Trophoblast cell (in vitro differentiated cells and primary cell): ENCODE results near the gene TFF2.

ENCODE experiments used
- DNase-seq, 2 donors: peaks; one replicate each; pipeline ENCODE4 v3.0.0-alpha.2; 2016
- H2AFZ ChIP-seq: 2 replicates; pipeline ENCODE4 v1.6.1; 2013; ENCODE audit warnings: low read length, moderate library complexity, mild to moderate bottlenecking; ENCODE audit not compliant: insufficient read depth, poor library complexity
- H2AK5ac ChIP-seq: 2 replicates; pipeline ENCODE4 v1.6.1; 2013; ENCODE audit warnings: mild to moderate bottlenecking, low read length
- H2BK120ac ChIP-seq: 2 replicates; pipeline ENCODE4 v1.6.1; 2013; ENCODE audit warnings: low read length, mild to moderate bottlenecking, moderate library complexity; ENCODE audit not compliant: insufficient read depth, poor library complexity
- H2BK12ac ChIP-seq: 2 replicates; pipeline ENCODE4 v1.6.1; 2013; ENCODE audit warnings: mild to moderate bottlenecking, low read length, moderate library complexity
- H2BK5ac ChIP-seq: 2 replicates; pipeline ENCODE4 v1.6.1; 2013; ENCODE audit warnings: low read length, low read depth, moderate library complexity, mild to moderate bottlenecking; ENCODE audit not compliant: poor library complexity
- H3K14ac ChIP-seq: 2 replicates; pipeline ENCODE4 v1.6.1; 2013; ENCODE audit warnings: mild to moderate bottlenecking, low read length
- H3K18ac ChIP-seq: 2 replicates; pipeline ENCODE4 v1.6.1; 2013; ENCODE audit warnings: mild to moderate bottlenecking, low read length
- H3K23ac ChIP-seq: 2 replicates; pipeline ENCODE4 v1.6.1; 2013; ENCODE audit warnings: low read length
- H3K27ac ChIP-seq: 2 replicates; pipeline ENCODE4 v1.5.1; 2013; ENCODE audit warnings: low read depth, mild to moderate bottlenecking, inconsistent platforms, low read length, moderate library complexity
- H3K27me3 ChIP-seq: 2 replicates; pipeline ENCODE4 v1.6.1; 2013; ENCODE audit warnings: inconsistent platforms, mild to moderate bottlenecking, low read length, moderate library complexity; ENCODE audit not compliant: insufficient read depth
- H3K36me3 ChIP-seq, 2 experiments: 1 replicate in 1 of 2; 2 replicates in 1 of 2; pipeline ENCODE4 v1.6.1; 2013; ENCODE audit warnings: low read length in 2 of 2, mild to moderate bottlenecking in 2 of 2, moderate library complexity in 1 of 2; ENCODE audit not compliant: insufficient read depth in 2 of 2, control insufficient read depth in 1 of 2
- H3K4ac ChIP-seq: 2 replicates; pipeline ENCODE4 v1.6.1; 2013; ENCODE audit warnings: low read depth, mild to moderate bottlenecking, low read length, moderate library complexity
- H3K4me1 ChIP-seq, 2 experiments: 1 replicate in 1 of 2; 2 replicates in 1 of 2; pipeline ENCODE4 v1.6.1; 2013; ENCODE audit warnings: low read length in 2 of 2, mild to moderate bottlenecking in 2 of 2, moderate library complexity in 1 of 2; ENCODE audit not compliant: insufficient read depth in 2 of 2, control insufficient read depth in 1 of 2
- H3K4me2 ChIP-seq: 2 replicates; pipeline ENCODE4 v1.6.1; 2013; ENCODE audit warnings: inconsistent platforms, mild to moderate bottlenecking, low read length, moderate library complexity
- H3K4me3 ChIP-seq: 2 replicates; pipeline ENCODE4 v1.5.1; 2013; ENCODE audit warnings: mild to moderate bottlenecking, low read depth, low read length, inconsistent platforms
- H3K79me1 ChIP-seq: one replicate; pipeline ENCODE4 v1.6.1; 2013; ENCODE audit warnings: low read length
- H3K79me2 ChIP-seq: 2 replicates; pipeline ENCODE4 v1.6.1; 2013; ENCODE audit warnings: low read length, mild to moderate bottlenecking; ENCODE audit not compliant: control insufficient read depth, insufficient read depth, poor library complexity
- H3K9ac ChIP-seq: 2 replicates; pipeline ENCODE4 v1.6.1; 2013; ENCODE audit warnings: mild to moderate bottlenecking, low read length
- H3K9me3 ChIP-seq: 2 replicates; pipeline ENCODE4 v1.6.1; 2013; ENCODE audit warnings: low read depth, mild to moderate bottlenecking, control low read depth, inconsistent platforms, low read length; ENCODE audit not compliant: insufficient read depth
- H4K12ac ChIP-seq: 2 replicates; pipeline ENCODE4 v1.6.1; 2013; ENCODE audit warnings: low read depth, mild to moderate bottlenecking, low read length, moderate library complexity
- H4K8ac ChIP-seq: 2 replicates; pipeline ENCODE4 v1.6.1; 2013; ENCODE audit warnings: low read depth, mild to moderate bottlenecking, low read length, moderate library complexity
- H4K91ac ChIP-seq: one replicate; pipeline ENCODE4 v1.6.1; 2013; ENCODE audit warnings: low read depth, mild to moderate bottlenecking, low read length, moderate library complexity
- WGBS: extraction: QIAGEN DNeasy Blood & Tissue Kit; methylation state at CpG from one replicate; pipeline ENCODE4 v1.1.7; 2013; ENCODE audit warnings: missing lambda C conversion rate; ENCODE audit not compliant: insufficient read length, insufficient coverage; ENCODE audit errors: extremely low coverage; 5-methylcytosine and 5-hydroxymethylcytosine counted together

TFF2 gene

DNA sequence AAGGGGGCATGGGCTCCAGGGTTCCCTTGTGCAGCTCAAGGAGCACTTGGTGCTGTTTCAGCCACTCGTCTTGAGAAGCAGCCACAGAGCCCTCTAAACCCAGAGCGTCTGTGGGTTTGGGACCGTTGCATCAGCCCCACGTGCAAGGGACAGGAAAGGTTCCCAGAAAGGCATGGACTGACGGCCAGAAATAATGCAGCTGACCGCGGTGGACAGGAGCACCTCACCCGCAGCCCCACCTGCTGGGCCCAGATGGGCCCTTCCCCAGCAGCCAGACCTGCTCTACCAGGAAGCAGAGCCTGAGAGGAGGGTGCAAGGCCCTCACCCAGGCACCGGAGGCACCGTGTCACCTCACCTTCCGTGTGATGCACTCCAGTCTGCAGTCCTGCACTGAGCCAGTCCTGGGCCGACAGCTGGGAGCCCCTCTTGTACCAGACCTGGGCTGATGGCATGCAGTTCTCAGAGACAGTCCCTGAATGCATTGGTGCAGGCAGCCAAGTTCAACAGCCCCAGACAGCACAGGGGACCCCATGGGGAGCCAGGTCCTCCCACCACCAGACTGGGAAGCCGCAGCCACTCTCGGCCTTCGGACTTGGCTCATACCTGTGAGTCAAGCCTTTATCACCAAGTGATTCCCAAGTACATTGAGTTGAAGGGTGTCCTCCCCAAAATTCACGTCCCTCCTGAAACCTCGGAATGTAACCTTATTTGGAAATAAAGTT, 30.8 kb downstream of the TFF2 start:
- DNase-seq: peak in 1 of 2 donors; percentile 31
- H3K9me3 ChIP-seq: peaks cover 3% of the 10 kb centered on the region
- no peak overlapping the region for H2BK5ac ChIP-seq
- H2BK120ac ChIP-seq: no peak overlapping the region
- H3K79me1 ChIP-seq: no peaks in the 10 kb centered on the region
- H4K8ac ChIP-seq: no peak overlapping the region
- H3K27me3 ChIP-seq: no peaks in the 10 kb centered on the region
- no peak overlapping the region for H3K9ac ChIP-seq
- no peak overlapping the region for H3K27ac ChIP-seq
- H3K4ac ChIP-seq: no peak overlapping the region
- H3K14ac ChIP-seq: no peak overlapping the region
- no peak overlapping the region for H3K4me2 ChIP-seq
- H2AK5ac ChIP-seq: no peak overlapping the region
- H3K23ac ChIP-seq: no peak overlapping the region
- H3K79me2 ChIP-seq: no peaks in the 10 kb centered on the region
- no peak overlapping the region for H3K4me3 ChIP-seq
- no peak overlapping the region for H2AFZ ChIP-seq
- peaks cover 0 to 3% of the 10 kb centered on the region in 2 experiments for H3K4me1 ChIP-seq
- H3K36me3 ChIP-seq: no peaks in the 10 kb centered on the region
- no peak overlapping the region for H4K12ac ChIP-seq
- no peak overlapping the region for H4K91ac ChIP-seq
- WGBS: no CpG with 5 or more reads among the region's 17 CpGs
- H2BK12ac ChIP-seq: no peak overlapping the region
- no peak overlapping the region for H3K18ac ChIP-seq

DNA sequence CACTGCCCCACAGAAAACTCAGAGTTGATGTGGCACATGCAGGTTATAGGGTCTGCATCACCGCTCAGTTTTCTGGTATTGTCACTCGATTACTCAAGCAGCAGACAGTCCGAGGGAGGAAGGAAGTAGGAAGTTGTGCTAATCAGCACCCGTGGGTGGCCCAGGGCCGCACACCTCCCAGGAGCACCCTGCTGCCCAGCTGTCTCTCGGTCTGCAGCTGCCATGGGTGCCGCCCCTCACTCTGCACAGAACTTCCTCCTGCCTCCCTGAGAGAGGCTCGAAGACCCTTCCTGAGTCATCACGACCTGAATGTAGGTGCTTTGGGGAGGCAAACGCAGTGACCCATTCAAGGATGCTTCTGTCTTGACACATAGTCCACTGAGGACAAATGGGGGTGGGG, 31.4 kb downstream of the TFF2 start:
- Histone ChIP-seq H2BK12ac (no peak overlapping the region), H2AK5ac (no peak overlapping the region), H3K4me3 (no peak overlapping the region), H3K79me1 (no peaks in the 10 kb centered on the region), H3K27ac (no peak overlapping the region), H3K4me1 (no peaks in the 10 kb centered on the region), H3K18ac (no peak overlapping the region), H3K4me2 (no peak overlapping the region), H3K79me2 (no peaks in the 10 kb centered on the region), H2BK5ac (no peak overlapping the region), H2BK120ac (no peak overlapping the region), H2AFZ (no peak overlapping the region), H4K12ac (no peak overlapping the region), H3K36me3 (no peaks in the 10 kb centered on the region), H3K14ac (no peak overlapping the region), H4K8ac (no peak overlapping the region), H3K9me3 (no peaks in the 10 kb centered on the region), H3K23ac (no peak overlapping the region), H3K27me3 (no peaks in the 10 kb centered on the region), H3K4ac (no peak overlapping the region), H4K91ac (no peak overlapping the region), H3K9ac (no peak overlapping the region)
- WGBS: no CpG with 5 or more reads among the region's 10 CpGs
- DNase-seq: no peak

- Histone ChIP-seq H4K8ac (no peak overlapping the region), H3K18ac (no peak overlapping the region), H3K4me2 (no peak overlapping the region), H3K36me3 (no peaks in the 10 kb centered on the region), H3K9ac (no peak overlapping the region), H2BK5ac (no peak overlapping the region), H3K23ac (no peak overlapping the region), H2AK5ac (no peak overlapping the region), H3K27me3 (no peaks in the 10 kb centered on the region), H2BK120ac (no peak overlapping the region), H3K79me2 (no peaks in the 10 kb centered on the region), H3K4me1 (no peaks in the 10 kb centered on the region), H3K79me1 (no peaks in the 10 kb centered on the region), H3K4ac (no peak overlapping the region), H2BK12ac (no peak overlapping the region), H3K9me3 (no peaks in the 10 kb centered on the region), H2AFZ (no peak overlapping the region), H3K27ac (no peak overlapping the region), H4K12ac (no peak overlapping the region), H3K4me3 (no peak overlapping the region), H4K91ac (no peak overlapping the region), H3K14ac (no peak overlapping the region)
- WGBS: no CpG with 5 or more reads among the region's 20 CpGs
- no peak for DNase-seq
Measured at GRCh38 chr21:42317826-42318746, 32.7 kb downstream of the TFF2 start.

DNA sequence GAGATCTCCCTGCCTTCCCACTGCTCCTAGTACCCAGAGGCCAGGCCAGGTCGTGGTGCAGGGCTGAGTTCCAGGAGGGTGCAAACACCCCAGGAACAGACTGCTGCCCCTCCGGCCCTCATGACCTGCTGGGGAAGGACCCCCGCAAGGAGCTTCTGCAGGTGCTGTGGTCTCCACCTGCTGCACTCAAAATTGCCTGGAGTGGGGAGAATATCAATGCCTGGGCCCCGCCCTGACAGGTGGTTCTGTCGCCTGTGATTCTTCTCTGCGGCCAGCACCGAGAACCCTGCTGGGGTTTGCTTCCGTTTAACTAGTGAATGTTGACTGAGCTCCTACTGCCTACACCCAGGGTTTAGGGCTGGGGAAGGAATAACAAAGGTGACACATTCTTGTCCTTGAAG, 33.5 kb downstream of the TFF2 start:
- Histone ChIP-seq H3K9ac (no peak overlapping the region), H3K23ac (no peak overlapping the region), H4K91ac (no peak overlapping the region), H3K4me1 (no peaks in the 10 kb centered on the region), H3K27me3 (no peaks in the 10 kb centered on the region), H3K4ac (no peak overlapping the region), H2AFZ (no peak overlapping the region), H4K12ac (no peak overlapping the region), H3K4me3 (no peak overlapping the region), H2BK12ac (no peak overlapping the region), H2BK120ac (no peak overlapping the region), H3K79me1 (no peaks in the 10 kb centered on the region), H3K4me2 (no peak overlapping the region), H2BK5ac (no peak overlapping the region), H3K14ac (no peak overlapping the region), H3K36me3 (no peaks in the 10 kb centered on the region), H3K18ac (no peak overlapping the region), H3K27ac (no peak overlapping the region), H3K79me2 (no peaks in the 10 kb centered on the region), H4K8ac (no peak overlapping the region), H3K9me3 (no peaks in the 10 kb centered on the region), H2AK5ac (no peak overlapping the region)
- DNase-seq: no peak
- no CpG with 5 or more reads among the region's 8 CpGs for WGBS
